DMS53 treated with DMSO at 0.1 percent for 48 hours (cell line): ENCODE results near the gene CHN2.
A peak's percentile ranks its signal among the peaks of the same experiment; 100 is the strongest.

ENCODE experiments used
- DNase-seq: peaks from one replicate; lab custom pipeline; 2025; ENCODE audit not compliant: unreplicated experiment; lab: John Stamatoyannopoulos, UW

The CHN2 gene

DNA sequence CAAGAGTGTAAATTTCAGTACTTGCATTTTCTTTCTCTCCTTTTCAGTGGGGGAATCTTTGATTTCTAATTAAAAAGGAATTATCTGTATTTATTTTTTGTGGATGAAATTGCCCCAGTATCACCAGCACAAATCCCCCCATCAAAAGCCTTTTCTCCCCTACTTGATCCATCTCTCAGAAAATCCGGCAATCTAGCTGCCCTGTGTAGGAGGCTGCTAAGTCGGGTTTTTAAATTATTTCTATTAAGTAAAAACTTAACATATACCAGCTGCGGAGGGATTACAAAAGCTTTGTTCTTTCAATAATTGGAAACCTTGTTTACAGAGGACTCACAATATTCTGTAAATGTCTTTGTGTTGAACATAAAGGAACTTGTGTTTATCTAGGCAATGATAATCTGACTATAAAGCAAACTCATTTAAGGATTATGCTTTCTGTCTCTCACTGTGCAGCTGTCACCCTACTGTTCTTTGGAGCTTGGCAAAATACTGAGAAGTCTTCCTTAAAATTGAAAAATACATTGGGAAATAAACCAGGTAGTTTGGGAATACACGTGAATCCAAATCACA, 191.7 kb downstream of the CHN2 start:
- DNase-seq: no peak

DNA sequence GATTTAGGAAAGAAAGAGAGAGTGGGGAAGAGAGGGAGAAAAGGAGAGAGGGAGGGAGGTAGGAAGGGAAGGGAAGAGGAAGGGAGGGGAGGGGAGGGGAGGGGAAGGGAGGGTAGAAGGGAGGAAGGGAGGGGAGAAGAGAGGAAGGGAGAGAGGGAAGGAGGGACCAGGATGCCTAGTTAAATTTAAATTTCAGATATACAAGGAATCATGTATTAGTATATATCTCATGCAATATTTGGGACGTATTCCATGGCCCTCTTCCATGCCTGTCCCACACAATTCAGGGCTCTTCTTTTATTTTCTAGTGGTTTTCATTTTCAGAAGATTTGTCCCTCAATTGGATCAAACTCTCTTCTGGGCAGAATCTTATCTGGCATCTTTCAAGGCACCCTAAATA, 196.7 kb downstream of the CHN2 start:
- DNase-seq: no peak

DNA sequence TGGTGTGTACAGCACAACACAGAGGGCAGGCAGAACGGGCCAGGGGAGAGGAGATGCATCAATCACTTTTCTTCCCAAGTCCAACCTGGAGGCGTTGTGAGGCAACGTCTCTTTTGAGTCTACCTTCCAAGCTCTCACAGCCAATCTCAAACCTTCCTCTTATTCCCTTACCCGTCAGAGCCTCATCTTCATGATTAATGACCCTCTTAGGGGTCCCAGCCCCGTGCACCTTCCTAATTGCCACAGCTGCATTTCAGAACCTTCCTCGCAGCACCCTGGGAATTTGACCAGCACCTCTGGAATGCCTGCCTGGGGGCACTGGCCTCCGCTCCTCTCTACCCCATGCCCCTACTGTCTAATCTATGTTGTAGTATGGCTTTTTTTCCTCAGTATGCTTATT, 199.7 kb downstream of the CHN2 start:
- no peak for DNase-seq

- DNase-seq: no peak
Observed at GRCh38 chr7:29396563-29396962, 202.0 kb downstream of the CHN2 start.

DNA sequence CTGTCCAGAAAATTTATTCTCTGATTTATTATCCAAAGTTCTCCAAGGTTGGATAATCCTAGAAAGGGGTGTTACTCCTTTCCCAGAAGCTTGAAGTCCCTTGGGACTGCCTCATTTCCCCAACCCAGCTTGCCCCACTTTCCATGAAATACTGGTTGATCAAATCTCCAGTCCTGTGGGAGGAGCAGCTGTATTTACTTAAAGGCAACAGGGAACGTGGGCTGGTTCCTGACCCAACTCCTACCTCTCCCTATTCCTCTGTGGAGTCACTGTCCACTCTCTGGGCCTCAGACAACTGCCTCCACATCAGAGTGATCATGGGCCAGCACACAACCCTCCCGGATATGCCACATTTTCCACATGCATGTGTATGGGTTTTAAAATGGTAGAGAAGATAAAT, 202.8 kb downstream of the CHN2 start:
- peak; percentile 29 for DNase-seq

DNA sequence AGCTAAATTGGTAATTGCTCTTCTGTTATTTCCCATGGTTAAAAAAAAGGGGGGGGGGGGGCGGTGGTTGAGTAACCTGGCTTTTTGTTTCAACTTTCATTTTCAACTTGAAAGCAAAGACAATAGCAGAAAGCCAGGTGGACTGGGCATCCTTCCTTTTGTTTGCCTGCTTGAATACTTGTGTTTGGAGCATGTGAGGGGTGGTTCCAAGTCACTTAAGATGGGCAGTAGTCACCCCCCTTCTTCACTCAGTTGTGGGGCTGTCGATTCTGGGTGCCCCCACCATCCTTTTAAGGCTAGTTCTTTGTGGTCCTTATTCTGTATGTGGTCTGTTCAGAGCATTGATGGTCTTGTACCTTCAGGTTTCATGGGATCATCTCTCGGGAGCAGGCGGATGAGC, 203.4 kb downstream of the CHN2 start:
- no peak for DNase-seq

GRCh38 chr7:29400437-29400836, 205.9 kb downstream of the CHN2 start:
- no peak for DNase-seq

DNA sequence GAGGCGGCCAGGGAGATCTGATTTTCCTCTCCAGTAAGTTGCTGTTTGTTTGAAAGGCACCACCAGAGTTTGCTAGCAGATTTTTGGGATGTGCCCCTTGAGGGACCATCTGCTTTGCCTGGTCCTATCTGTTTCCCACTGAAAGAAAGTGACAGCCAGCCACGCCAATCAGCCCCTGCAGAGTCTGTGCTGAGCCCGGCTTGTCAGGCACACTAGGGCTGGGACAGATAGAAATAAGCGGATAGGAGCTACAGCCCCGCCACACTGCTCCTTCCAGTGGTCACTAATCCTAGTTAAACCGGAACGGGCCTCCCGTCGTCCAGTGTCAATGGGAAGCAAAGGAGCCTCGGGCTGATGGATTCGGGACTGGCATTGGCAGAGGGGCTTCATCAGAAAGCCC, 207.2 kb downstream of the CHN2 start:
- DNase-seq: no peak

- no peak for DNase-seq
Observed at GRCh38 chr7:29405891-29406290, 211.3 kb downstream of the CHN2 start.

DNA sequence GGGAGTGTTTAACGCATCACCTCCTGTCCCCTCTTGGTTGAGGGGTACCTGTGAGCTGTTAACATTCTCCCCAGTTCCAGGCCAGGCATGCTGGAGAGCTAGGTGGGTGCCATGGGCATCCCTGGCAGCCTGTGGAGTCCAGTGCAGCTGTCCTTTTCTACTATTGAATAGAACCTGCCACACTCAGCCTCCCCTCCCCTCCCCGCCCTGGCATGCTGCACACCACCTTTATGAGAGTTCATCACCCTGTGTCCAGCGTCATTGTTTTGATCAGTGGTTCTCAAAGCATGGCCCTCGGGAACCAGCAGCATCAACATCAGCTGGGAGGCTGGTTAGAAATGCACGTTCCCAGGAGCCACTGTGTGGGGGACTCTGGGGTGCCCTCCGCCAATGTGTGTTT, 211.8 kb downstream of the CHN2 start:
- DNase-seq: no peak

GRCh38 chr7:29408841-29409243, 214.3 kb downstream of the CHN2 start:
- DNase-seq: peak; percentile 76

DNA sequence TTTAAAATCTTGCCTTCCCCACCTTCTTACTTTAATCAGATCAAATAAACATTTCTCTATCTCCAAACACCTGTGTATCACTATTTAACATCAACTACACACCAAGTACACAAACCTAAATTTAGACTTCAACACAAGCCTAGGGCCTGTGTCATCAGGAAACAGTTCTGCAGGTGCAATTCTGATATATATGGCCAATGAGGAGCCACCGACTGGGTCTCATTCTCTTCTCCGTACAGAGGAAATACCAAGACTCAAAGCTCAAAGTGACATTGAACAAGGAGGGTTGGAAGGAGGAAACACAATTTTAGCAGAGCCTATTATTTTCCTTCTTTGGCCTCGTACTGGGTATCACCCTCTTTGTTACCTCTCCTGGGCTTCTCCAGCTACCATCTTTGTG, 216.4 kb downstream of the CHN2 start:
- DNase-seq: no peak

GRCh38 chr7:29412912-29413311, 218.3 kb downstream of the CHN2 start:
- no peak for DNase-seq

GRCh38 chr7:29413626-29414136, 219.1 kb downstream of the CHN2 start:
- DNase-seq: no peak

- no peak for DNase-seq
Observed at GRCh38 chr7:29414216-29414615, 219.6 kb downstream of the CHN2 start.

GRCh38 chr7:29415215-29415614, 220.6 kb downstream of the CHN2 start:
- DNase-seq: no peak

DNA sequence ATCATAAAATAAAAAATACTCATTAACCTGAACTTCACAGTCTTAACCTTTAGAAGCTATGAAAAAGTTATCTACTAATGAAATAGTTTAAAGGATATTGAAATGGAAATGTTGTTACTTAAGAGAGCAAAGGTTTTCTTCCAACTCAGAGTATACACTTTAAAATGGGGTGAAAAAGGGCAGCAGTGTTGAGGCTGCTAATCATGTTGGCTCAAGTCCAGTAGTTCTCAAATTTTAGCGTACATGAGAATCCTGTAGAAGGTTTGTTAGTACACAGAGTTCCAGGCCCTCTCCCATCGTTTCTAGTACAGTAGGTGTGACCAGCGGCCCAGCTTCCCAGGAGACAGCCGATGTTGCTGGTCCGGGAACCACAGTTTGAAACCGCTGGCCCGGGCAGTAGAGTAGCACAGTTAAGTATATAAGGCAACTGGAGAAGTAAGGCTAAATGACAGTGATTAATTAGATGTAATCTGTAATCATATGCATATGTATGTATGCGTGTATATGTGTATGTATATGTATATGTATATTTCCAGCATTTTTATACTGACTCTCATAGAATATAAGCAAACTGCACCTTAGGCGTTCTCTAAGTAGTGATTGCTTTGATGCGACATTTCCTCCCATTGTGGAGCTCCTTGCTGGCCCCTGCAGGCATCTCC, 221.8 kb downstream of the CHN2 start:
- DNase-seq: no peak

DNA sequence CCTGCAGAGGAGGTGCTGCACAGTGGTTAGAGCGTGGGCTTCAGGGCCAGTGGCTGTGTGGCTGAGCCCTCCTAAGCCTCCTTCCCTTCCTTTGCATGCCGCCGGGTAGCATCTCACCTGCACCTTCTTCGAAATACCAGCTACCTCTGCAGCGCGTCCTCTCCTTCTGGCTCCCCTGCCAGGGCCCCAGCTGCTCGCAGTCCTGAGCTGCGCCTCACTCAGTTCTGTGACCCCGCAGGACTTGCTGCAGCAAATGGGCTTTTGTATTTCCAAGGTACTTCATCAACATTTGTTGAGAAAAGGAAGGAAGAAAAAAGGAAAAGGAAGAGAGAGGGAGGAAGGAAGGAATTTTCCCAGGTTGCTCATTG, 222.3 kb downstream of the CHN2 start:
- no peak for DNase-seq

DNA sequence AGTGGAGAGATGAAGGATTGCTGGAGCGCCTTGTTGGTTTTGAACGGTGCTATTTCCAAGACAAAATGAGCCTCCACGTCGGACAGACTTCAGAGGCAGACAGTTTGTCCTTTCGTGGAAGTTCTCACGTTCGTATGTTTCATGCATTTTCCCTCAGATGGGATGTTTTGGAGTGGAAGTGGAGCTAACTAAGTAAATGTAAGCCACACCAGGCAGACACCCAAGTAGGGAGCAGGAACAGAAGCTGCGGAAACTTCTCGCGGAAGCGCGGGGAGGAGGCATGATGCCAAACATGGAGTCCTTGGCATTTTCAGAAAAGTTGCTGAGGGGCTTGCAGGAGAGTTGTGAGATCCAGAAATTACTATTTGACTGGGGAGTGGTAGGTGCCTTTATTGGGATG, 223.5 kb downstream of the CHN2 start:
- DNase-seq: no peak

DNA sequence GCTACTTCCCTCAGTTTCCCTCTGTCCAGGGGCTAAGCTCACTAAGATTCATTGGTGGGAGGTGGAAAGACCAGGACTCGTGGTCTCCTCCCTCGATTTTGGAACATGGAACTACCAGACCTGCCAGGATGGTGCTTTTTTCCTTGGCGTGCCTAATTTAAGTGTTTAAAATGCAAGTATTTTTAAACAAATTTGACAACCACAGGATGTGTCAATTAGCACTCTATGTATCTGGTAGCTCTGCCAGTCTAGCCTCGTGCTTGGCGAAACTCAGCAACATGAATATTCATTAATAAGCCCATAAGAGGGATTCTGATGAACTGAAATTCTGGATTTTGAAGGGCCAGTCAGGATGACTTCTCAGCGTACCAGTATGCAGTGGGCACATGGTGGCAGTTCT, 224.1 kb downstream of the CHN2 start:
- DNase-seq: no peak

DNA sequence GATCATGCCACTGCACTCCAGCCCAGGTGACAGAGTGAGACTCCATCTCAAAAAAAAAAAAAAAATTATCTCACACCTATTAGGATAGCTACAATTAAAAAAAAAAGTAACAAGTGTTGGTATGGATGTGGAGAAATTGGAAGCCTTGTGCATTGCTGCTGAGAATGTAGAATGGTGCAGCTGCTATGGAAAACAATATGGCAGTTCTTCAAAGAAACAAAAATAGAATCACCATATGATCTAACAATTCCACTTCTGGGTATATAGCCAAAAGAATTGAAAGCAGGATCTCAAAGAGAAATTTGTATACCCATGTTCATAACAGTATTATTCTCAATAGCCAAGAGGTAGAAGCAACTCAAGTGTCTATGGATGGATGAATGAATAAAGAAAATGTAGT, 225.4 kb downstream of the CHN2 start:
- no peak for DNase-seq

- DNase-seq: no peak
Observed at GRCh38 chr7:29421010-29421956, 226.7 kb downstream of the CHN2 start.
